Globus pallidus (tissue), 1 donor: ENCODE measurements around the gene MACROD2.

ENCODE experiments used
- DNase-seq: peaks from one replicate; pipeline ENCODE4 v3.0.0-alpha.2; 2015; ENCODE audit warnings: low spot score

MACROD2 gene

GRCh38 chr20:16014436-16014835 lies 2019.1 kb downstream of the MACROD2 start:
- no peak for DNase-seq

GRCh38 chr20:16017656-16018055 lies 2022.3 kb downstream of the MACROD2 start:
- no peak for DNase-seq

- DNase-seq = no peak
These were observed 2023.6 kb downstream of the MACROD2 start for GRCh38 chr20:16018881-16019280.

- DNase-seq = no peak
These were observed 2025.7 kb downstream of the MACROD2 start for GRCh38 chr20:16020971-16021370.

- DNase-seq = no peak
These were observed 2029.8 kb downstream of the MACROD2 start for GRCh38 chr20:16025084-16025483.

- DNase-seq = no peak
These were observed 2032.4 kb downstream of the MACROD2 start for GRCh38 chr20:16027686-16028085.

GRCh38 chr20:16028923-16029322 lies 2033.6 kb downstream of the MACROD2 start:
- no peak for DNase-seq

- no peak for DNase-seq
These were observed 2034.9 kb downstream of the MACROD2 start for GRCh38 chr20:16030253-16030652.

GRCh38 chr20:16035576-16035975 lies 2040.3 kb downstream of the MACROD2 start:
- DNase-seq = no peak

GRCh38 chr20:16036331-16036730 lies 2041.0 kb downstream of the MACROD2 start:
- no peak for DNase-seq

- DNase-seq = no peak
These were observed 2045.4 kb downstream of the MACROD2 start for GRCh38 chr20:16040742-16041141.

- DNase-seq = no peak
These were observed 2047.4 kb downstream of the MACROD2 start for GRCh38 chr20:16042731-16043130.

- DNase-seq = no peak
These were observed 2048.6 kb downstream of the MACROD2 start for GRCh38 chr20:16043931-16044330.

- no peak for DNase-seq
These were observed 2053.6 kb downstream of the MACROD2 start for GRCh38 chr20:16048876-16049275.

GRCh38 chr20:16049529-16050093 lies 2054.3 kb downstream of the MACROD2 start:
- DNase-seq = no peak

- DNase-seq = no peak
These were observed 2055.1 kb downstream of the MACROD2 start for GRCh38 chr20:16050366-16050765.

- no peak for DNase-seq
These were observed 2056.7 kb downstream of the MACROD2 start for GRCh38 chr20:16051968-16052367.

- DNase-seq = peak; percentile 71
These were observed 2057.1 kb downstream of the MACROD2 start for GRCh38 chr20:16052456-16052855.

GRCh38 chr20:16054985-16055384 lies 2059.7 kb downstream of the MACROD2 start:
- DNase-seq = no peak

GRCh38 chr20:16057651-16058050 lies 2062.3 kb downstream of the MACROD2 start:
- DNase-seq = no peak

- DNase-seq = no peak
These were observed 2063.0 kb downstream of the MACROD2 start for GRCh38 chr20:16058268-16058667.

- no peak for DNase-seq
These were observed 2064.5 kb downstream of the MACROD2 start for GRCh38 chr20:16059841-16060240.

- no peak for DNase-seq
These were observed 2066.0 kb downstream of the MACROD2 start for GRCh38 chr20:16061351-16061750.
